OCI-LY3 (cell line): ENCODE results near the gene CGREF1.

ENCODE experiments used
- CTCF ChIP-seq: fragments of 200-600, 300-600 bp; sonication (generic); IDR thresholded peaks from 2 replicates; pipeline ENCODE4 v1.5.1; 2014; ENCODE audit warnings: antibody characterized with exemption, low read length, low read depth
- EZH2phosphoT487 ChIP-seq: fragments of 200-600 bp; shearing (Covaris generic); IDR thresholded peaks from 2 replicates; pipeline ENCODE4 v1.6.1; 2018; ENCODE audit warnings: antibody characterized with exemption, mixed run types, low read depth

GRCh38 chr2:27135478-27135955 is 16.6 kb upstream of the CGREF1 start:
- TF ChIP-seq CTCF (no peak), EZH2phosphoT487 (no peak)
